Right lobe of liver (tissue), 4 donors: ENCODE measurements around the gene STRIT1.

Experiments used
- POLR2A ChIP-seq: fragments of 450-650 bp; IDR thresholded peaks from one replicate; pipeline ENCODE4 v1.6.1; 2017; ENCODE audit warnings: antibody characterized with exemption, mild to moderate bottlenecking
- TF ChIP-seq, protein P1 (sequence below), 4 donors: fragments of 200-600 bp in 3 of 4; fragments of 450-650 bp in 1 of 4; IDR thresholded peaks; one replicate each; pipeline versions ENCODE4 v1.5.1 to v1.8.0; 2016 to 2022; ENCODE audit warnings: antibody characterized with exemption in 4 of 4, mild to moderate bottlenecking in 2 of 4
- donor health status: DM: no; HTN: no; CAD: no.
- donor health status: DM: no; HTN: no; CAD: no.
- donor health status: DM: no; HTN: yes; CAD: no.

DNA sequence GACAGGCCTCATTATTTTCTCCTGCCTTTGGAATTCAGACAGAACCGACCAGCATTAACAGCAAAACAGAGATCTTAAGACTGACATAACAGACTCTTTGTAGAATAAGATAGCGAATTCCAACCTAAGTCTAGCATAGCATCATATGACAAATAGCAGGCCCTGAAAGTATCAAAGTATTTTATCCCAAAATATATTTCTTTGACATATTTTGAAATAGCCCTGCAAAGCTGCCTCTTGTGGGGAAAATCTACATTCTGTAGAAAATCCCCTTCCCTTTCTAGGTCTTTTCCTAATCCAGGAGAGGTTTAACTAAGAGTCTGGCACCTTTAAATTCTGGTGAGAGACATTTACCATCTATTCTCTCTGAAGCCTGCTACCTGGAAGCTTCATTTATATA, 34.4 kb upstream of the STRIT1 start:
- TF ChIP-seq, protein P1, sequence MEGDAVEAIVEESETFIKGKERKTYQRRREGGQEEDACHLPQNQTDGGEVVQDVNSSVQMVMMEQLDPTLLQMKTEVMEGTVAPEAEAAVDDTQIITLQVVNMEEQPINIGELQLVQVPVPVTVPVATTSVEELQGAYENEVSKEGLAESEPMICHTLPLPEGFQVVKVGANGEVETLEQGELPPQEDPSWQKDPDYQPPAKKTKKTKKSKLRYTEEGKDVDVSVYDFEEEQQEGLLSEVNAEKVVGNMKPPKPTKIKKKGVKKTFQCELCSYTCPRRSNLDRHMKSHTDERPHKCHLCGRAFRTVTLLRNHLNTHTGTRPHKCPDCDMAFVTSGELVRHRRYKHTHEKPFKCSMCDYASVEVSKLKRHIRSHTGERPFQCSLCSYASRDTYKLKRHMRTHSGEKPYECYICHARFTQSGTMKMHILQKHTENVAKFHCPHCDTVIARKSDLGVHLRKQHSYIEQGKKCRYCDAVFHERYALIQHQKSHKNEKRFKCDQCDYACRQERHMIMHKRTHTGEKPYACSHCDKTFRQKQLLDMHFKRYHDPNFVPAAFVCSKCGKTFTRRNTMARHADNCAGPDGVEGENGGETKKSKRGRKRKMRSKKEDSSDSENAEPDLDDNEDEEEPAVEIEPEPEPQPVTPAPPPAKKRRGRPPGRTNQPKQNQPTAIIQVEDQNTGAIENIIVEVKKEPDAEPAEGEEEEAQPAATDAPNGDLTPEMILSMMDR (IDR thresholded peaks at IDR 0.05) = no peak
- TF ChIP-seq POLR2A = no peak
